ENCODE data around the gene ARL13B.
"Not testable (repeated sequence)": the region's sequence is repeated elsewhere in the genome, so short reads cannot be mapped to it uniquely, and the experiment has no call there.

Gene ARL13B

DNA sequence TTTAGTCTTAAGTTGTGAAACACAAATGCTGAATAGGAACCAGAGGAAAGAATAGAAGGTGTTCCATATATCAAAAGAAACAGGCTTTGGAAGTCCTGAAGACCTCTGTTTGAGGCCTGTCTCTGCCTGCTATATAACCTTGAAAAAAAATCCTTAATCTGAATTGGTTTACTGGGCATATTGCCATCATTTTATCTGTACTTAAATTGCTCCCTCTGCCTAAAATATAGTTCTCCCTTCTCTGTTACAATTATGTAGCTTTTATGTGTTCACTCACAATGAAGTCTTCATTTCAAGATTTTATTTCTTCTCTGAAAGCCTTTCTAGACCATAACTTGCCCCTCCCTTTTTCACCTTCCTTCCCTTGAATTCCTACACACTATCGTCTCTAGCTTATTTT lies 21.2 kb downstream of the ARL13B start:
- DNase-seq (ENCODE audit: low spot score): no peak

DNA sequence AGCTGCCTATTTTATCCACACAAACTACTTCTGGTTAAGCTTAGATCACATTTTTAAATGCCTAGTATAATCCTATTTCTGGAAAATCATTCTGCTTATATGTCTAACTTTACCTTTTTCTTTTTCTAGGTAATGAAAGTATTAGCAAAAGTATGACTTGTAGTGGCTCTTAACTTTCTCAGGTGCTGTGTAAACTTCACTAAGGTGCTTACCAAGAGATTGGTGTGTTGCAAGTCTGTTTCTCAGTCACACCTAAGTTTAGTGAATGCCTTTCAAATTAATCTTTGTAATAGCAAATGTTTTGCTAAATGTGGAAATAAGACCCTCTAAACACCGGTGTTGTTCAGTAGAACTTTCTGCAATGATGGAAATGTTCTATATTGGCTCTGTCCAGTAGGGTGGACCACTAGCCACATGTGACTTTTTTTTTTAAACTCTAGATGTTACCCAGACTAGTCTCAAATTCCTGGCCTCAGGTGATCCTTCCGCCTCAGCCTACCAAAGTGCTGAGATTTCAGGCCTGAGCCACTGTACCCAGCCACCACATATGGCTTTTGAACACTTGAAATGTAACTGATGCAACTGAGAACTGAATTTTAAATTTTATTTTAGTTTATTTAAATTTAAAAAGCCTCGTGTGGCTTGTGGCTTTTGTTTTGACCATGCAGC lies 22.0 kb downstream of the ARL13B start:
- no peak for DNase-seq (ENCODE audit: low spot score)

GRCh38 chr3:94004301-94004910 lies 24.5 kb downstream of the ARL13B start:
- DNase-seq (ENCODE audit: low spot score): peak; percentile 68

GRCh38 chr3:94008253-94008652 lies 28.3 kb downstream of the ARL13B start:
- DNase-seq (ENCODE audit: low spot score): no peak

DNA sequence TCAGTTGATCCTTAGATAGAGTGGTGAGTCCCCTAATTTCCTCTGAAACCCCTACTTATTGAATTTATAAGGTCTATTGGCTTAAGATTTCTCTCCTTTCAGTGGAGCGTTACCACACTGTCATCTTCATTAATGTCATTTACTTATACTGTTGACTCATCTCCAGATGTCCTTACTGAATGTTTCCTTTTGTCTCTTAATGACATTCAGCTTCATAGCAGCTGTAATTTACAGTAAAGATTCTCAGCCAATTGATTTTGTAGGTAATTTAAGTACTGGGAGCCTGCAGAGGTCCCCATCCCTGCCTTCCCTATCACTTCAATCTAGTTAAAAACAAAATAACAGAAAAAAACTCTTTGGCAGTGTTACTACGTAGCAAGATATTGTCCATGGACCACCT lies 29.7 kb downstream of the ARL13B start:
- no peak for DNase-seq (ENCODE audit: low spot score)

DNA sequence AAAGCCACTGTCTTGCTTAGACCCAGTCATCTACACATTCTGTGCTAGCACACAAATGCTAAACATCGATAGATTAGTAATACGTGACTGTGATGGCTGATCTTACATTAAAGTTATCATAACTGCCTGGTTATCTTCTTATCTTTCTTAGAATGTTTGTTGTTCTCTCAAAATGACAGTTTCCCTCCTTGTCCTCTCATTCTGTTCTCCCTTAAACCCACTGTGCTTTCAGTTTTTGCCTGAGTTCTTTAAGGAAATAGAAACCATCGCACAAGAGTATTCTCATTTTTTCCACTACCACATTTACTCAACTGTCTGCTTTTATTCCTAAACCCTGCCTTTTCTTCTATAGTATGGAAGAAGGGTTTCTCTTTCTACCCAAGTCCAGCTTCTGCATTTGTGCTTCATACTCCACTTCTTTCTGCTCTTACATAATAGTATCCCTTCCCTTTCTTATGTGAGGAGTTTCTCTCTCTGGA lies 31.3 kb downstream of the ARL13B start:
- no peak for DNase-seq (ENCODE audit: low spot score)

DNA sequence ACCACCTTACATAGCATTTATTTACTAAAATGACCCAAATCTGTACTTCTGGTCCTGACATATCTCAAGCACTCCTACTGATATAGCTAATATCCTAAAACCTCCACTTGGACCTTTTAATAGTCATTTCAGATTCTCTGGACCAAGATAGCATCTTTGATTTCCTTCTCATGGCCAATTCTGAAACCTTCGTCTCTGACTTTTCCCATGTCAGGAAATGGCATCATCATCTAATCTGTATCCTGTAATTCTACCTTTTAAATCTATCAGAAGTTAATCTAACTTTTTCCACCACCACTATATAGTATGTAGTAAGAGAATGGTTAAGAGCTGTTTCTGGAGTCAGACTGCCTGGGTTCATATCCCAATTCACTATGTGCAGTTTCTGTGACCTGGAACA lies 32.2 kb downstream of the ARL13B start:
- DNase-seq (ENCODE audit: low spot score): no peak

DNA sequence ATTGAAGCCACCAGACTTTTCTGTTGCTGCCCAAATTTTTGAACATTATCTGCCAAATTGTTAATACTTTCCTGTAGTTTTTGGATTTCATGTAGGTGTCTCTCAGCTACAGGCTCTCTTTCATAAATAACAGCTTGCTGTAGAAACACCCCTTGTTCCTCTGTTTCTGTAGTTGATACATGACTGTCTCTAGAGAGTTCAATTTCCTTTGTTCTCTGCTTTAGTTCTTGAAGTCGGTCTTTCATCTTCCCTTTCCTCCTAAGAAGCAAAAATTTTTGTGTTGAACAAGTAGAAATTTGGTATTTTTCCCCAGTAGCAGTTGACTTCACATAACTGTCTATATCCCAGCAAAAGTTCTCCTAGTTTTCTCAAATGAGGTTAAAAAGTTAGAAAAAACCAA lies 35.1 kb downstream of the ARL13B start:
- DNase-seq (ENCODE audit: low spot score): no peak

GRCh38 chr3:94019659-94020058 lies 39.7 kb downstream of the ARL13B start:
- DNase-seq (ENCODE audit: low spot score): no peak

GRCh38 chr3:94020293-94020692 lies 40.3 kb downstream of the ARL13B start:
- DNase-seq (ENCODE audit: low spot score): no peak

GRCh38 chr3:94024385-94024784 lies 44.4 kb downstream of the ARL13B start:
- DNase-seq (ENCODE audit: low spot score): peak; percentile 10

DNA sequence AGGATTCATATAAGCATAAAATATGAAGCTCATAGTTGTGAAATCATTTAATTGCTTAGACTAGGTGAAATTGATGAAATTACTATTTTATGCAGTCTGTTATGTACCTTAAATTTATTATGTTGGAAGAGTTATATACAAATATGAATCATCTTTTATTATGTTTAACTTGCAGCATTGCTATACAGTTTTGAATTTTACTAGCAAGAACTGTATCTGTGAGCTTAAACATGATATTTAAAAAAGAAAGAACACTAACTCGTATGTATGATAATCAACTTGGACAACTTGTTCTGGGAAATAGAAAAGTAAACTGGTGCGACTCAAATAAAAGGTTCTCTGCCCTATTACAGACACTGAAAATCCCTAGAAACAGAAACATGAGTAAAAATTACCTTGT lies 46.7 kb downstream of the ARL13B start:
- DNase-seq (ENCODE audit: low spot score): no peak

DNA sequence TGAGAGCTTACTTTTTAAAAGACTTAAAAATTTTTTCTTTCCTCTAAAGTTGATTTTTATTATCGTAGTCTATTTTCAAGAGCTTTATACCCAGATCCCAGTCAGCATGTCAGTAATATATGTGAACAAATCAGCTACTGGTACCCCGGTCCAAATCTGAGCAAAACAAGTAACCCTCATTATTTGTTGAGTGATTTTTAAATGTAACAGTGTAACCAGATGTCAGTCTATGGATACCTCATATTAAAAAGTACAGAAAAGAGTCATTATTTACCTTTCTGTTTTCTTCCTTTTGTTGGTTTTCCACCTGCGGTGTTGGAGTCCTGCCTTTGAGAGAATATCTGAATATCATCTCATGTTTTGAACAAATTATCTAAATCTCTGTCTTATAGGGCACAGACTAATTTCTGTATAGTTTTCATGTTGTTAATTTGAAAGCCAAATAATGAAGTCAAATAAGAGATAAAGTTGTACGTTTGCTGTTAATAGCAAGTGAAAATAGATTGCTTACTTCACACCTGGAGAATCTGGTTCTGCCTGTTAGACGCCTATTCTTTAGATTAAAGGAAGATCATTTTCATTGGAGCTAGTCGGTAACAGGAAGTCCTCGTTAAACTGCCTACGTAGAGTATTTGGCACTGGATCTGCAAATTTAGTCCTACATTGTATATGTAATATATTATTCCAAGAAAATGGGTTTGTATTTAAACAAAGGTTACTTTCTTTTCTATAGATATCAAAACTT lies 48.3 kb downstream of the ARL13B start, which contains the start of gene STX19:
Gene STX19, minus strand, starts transcription at position 505 of the 745 bp plus-strand sequence. CDS start 13,328 bp downstream, outside the sequence.
- no peak for DNase-seq (ENCODE audit: low spot score)

DNA sequence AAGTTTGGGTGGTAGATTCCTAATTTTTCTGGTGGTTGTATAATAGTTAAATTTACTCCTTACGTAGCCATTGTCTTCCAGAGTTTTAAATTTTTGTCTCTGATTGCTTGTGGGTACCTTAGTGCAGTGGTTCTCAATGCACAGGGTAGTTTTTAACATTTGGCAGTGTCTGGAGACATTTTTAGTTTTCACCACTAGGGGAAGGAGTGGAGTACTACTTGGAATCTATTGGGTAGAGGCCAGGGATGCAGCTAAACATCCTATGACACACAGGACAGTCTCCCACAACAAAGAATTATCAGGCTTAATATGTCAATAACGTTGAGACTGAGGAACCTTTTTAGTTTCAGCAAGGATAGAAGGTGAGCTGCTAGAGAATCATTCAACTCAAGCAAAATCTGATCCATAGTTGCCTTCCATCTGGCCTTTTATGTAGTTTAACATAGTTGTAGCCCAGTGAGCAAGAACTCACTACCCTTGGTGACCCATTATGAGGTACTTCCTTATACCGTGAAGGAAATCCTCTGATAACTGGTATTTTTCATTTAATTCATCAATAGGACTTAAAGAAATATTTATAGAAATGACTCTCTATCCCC lies 57.1 kb downstream of the ARL13B start:
- DNase-seq (ENCODE audit: low spot score): peak; percentile 60

DNA sequence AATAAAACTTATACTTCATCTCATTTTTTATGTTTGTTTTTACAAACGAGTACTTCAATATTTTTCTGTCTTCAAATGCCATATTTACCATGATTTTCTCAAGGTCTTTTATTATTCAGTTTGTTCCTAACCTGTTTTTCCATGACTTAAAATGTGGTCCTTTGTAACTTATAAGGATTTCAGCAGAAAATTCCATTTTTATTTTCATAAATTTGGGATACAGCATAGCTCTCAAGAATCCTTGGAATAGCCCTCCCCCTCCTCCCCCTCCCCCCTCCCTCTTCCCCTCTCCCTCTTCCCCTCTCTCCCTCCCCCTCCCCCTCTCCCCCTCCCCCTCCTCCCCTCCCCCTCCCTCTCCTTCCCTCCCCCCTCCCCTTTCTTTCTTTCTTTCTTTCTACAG lies 63.3 kb downstream of the ARL13B start:
- DNase-seq (ENCODE audit: low spot score): no peak

GRCh38 chr3:94044100-94044936 lies 64.4 kb downstream of the ARL13B start:
- not testable (repeated sequence) for DNase-seq (ENCODE audit: low spot score)

- DNase-seq (ENCODE audit: low spot score): no peak
Observed at GRCh38 chr3:94046533-94046932, 66.6 kb downstream of the ARL13B start.

GRCh38 chr3:94049267-94049666 lies 69.3 kb downstream of the ARL13B start:
- no peak for DNase-seq (ENCODE audit: low spot score)

DNA sequence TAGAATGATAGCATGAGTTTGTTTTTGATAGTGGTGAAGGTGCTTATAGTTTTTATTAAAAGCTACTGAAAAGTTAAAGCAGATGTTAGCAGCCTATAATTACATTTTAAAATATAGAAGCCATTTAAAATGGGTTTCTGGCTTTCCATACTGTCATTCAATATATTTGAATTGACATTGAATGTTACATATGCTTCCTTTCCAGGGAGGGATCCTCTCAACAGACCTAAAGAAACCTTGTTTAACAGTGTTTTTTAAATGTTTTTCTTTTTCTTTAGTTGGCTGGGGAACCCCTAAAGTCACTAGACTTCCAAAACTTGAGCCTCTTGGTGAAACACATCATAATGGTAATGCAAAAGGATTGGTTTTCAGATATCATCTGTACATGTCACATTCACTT lies 70.6 kb downstream of the ARL13B start:
- DNase-seq (ENCODE audit: low spot score): no peak

GRCh38 chr3:94061297-94061696 lies 81.3 kb downstream of the ARL13B start:
- DNase-seq (ENCODE audit: low spot score): no peak

DNA sequence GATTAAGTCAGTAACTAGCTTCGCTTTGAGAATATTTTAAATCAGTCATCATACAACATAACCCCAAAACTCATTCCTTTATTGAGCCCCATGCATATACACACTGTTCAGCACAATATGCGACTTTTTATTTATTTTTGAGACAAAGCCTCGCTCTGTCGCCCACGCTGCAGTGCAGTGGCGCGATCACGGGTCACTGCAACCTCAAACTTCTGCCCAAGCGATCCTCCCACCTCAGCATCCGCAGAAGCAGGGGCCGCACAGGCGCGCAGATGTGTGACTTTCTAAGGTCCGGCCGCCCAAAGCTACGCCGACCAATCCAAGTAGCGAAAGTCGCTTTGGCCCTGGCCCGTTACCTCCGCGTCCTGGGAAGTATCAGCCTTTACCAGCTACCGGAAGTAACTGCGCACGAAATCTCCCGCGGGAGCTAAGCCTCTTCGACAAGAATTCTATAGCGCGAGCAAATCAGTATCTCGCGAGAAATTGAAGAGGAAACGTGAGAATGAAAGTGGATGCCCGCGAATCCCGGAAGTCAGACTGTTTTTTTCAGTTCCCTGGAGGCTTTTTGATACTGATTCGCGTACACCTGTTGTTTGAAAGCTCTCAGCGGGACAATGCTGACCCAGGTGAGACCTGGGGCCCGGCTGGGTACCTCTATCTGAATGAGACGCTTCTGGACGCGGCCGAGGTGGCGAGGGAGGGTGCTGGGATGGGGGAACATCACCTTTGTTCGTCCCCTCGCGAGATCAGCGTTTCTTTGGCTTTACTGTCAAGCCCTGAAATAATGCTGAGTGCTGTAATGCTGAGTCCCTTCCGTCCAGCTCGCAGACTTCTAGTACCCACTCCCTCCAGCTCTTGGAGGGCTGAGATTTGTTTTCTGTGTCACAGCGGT lies 82.8 kb downstream of the ARL13B start, which contains the start of the genes DHFR2 and NSUN3:
Gene DHFR2, minus strand, starts transcription at position 404 of the 892 bp plus-strand sequence. CDS start 1,405 bp downstream, outside the sequence.
Gene NSUN3, plus strand, starts transcription at position 549 of the 892 bp plus-strand sequence. Its CDS starts 66 bp downstream, at position 615.
- DNase-seq (ENCODE audit: low spot score): peak; percentile 90

Measured in AG08395 (cell line).